AG04450 (cell line): ENCODE measurements around the gene SPCS3. TPM values are rescaled to one million over a fixed set of nuclear protein-coding genes. Genes with fewer than 3 reads are reported as not detected.
A peak's percentile ranks its signal among the peaks of the same experiment; 100 is the strongest.

Source experiments
- CTCF ChIA-PET: fragments of 300-600, 350-600 bp; formaldehyde crosslinking; extraction: SDS; loops from one replicate; lab custom pipeline; 2022; ENCODE audit warnings: antibody characterized with exemption, inconsistent platforms; lab: Charles Lee
- POLR2A ChIA-PET: fragments of 350-600 bp; formaldehyde crosslinking; extraction: SDS; loops from one replicate; lab custom pipeline; 2021; ENCODE audit warnings: antibody characterized with exemption, inconsistent platforms; lab: Yijun Ruan, JAX
- DNase-seq: peaks from one replicate; pipeline ENCODE4 v3.0.0-alpha.2; 2011; ENCODE audit warnings: low read depth, low spot score
- H3K27ac ChIP-seq: one replicate; pipeline ENCODE4 v1.5.1; 2012; ENCODE audit warnings: low read depth, low read length, control low read depth
- H3K27me3 ChIP-seq: one replicate; pipeline ENCODE4 v1.6.0; 2012; ENCODE audit warnings: low read length; ENCODE audit not compliant: control insufficient read depth, insufficient read depth
- H3K4me3 ChIP-seq: 2 replicates; pipeline ENCODE4 v1.5.1; 2011; ENCODE audit warnings: mild to moderate bottlenecking, low read depth, low read length, control low read depth
- H3K9me3 ChIP-seq: 2 replicates; pipeline ENCODE4 v1.5.1; 2012; ENCODE audit warnings: low read length; ENCODE audit not compliant: control insufficient read depth, insufficient read depth
- polyA minus RNA-seq: library from RNA; depleted of rRNA, polyadenylated mRNA; stranded (reverse); fragments of >200 nt; gene quantifications from 2 replicates; pipeline ENCODE4 v1.2.3, GENCODE V29; 2011; rRNA and poly(A)+ RNA removed
- polyA plus RNA-seq: library from polyadenylated mRNA; depleted of rRNA; stranded (reverse); fragments of >200 nt; gene quantifications from 2 replicates; pipeline ENCODE4 v1.2.3, GENCODE V29; 2011; rRNA removed
- TF ChIP-seq, protein P1 (sequence below): IDR thresholded peaks from 2 replicates; pipeline ENCODE4 v1.5.1; 2011; ENCODE audit warnings: low read depth, low read length, control low read depth, inconsistent platforms

The SPCS3 gene
- 64.0 and 84.3 TPM in 2 replicates for polyA plus RNA-seq
- 25.2 and 43.8 TPM in 2 replicates for polyA minus RNA-seq

DNA sequence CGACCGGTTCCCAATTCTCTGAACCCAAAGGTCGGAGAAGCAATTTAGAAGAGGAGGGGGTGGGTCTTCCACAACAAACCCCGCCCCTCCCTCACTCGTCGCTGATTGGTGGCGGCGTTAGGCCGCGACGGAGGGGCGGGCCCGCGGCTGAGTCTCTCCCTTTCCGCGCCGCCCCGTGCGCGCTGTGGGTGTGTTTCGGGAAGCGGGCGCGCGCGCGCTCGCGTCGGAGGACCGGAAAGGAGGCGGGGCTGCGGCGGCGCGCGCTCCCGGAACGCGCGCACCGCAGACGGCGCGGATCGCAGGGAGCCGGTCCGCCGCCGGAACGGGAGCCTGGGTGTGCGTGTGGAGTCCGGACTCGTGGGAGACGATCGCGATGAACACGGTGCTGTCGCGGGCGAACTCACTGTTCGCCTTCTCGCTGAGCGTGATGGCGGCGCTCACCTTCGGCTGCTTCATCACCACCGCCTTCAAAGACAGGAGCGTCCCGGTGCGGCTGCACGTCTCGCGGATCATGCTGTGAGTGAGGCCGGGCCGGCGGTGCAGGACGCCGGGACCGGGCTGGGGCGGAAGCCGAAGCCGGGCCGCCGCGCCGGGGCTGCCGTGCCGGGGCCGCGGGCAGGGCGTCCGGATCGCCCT is at the start of gene SPCS3:
Gene SPCS3 (plus strand): TSS at position 263 of the 636 bp plus-strand sequence. CDS start 111 bp downstream, at position 374.
- H3K27ac ChIP-seq = peak within 1 kb of the TSS; percentile 89
- no peaks in the 10 kb centered on the region for H3K27me3 ChIP-seq
- H3K9me3 ChIP-seq = no peaks in the 10 kb centered on the region
- CTCF ChIA-PET = interaction anchor here (1.1 kb wide), 1 partner anchor 42 kb away, joined by 4 read pairs; no protein-coding TSS in a partner anchor
- TF ChIP-seq, protein P1, sequence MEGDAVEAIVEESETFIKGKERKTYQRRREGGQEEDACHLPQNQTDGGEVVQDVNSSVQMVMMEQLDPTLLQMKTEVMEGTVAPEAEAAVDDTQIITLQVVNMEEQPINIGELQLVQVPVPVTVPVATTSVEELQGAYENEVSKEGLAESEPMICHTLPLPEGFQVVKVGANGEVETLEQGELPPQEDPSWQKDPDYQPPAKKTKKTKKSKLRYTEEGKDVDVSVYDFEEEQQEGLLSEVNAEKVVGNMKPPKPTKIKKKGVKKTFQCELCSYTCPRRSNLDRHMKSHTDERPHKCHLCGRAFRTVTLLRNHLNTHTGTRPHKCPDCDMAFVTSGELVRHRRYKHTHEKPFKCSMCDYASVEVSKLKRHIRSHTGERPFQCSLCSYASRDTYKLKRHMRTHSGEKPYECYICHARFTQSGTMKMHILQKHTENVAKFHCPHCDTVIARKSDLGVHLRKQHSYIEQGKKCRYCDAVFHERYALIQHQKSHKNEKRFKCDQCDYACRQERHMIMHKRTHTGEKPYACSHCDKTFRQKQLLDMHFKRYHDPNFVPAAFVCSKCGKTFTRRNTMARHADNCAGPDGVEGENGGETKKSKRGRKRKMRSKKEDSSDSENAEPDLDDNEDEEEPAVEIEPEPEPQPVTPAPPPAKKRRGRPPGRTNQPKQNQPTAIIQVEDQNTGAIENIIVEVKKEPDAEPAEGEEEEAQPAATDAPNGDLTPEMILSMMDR = no peak
- peak within 1 kb of the TSS; percentile 90 for H3K4me3 ChIP-seq
- DNase-seq = peak; percentile 77
- POLR2A ChIA-PET = interaction anchor here (0.7 to 1.0 kb wide), 3 partner anchors 17 to 1123 kb away, joined by 4 to 8 read pairs (median 5); no protein-coding TSS in a partner anchor

DNA sequence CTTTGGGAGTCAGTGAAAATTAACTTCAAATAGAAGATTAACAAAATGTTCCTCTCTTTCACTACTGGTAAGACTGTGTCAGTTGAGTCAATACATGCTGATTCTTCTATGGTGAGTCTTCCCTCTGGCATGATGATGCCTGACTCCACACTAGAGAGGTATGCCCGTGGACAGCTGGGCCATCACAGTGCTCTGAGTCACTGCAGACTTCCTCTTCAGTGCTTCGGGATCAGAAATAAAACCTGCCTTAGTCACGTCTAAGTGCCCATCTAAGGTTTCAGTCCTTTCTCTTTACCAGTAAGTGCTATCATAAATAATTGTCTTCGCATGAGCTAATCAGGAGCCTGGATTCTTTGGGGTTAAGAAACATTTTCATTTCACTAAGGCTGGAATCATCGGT is 49.1 kb upstream of the SPCS3 start:
- ChIA-PET POLR2A (interaction anchor here (1.0 to 2.1 kb wide), 6 partner anchors 9 to 62 kb away, joined by 3 to 10 read pairs (median 6); no protein-coding TSS in a partner anchor), CTCF (interaction anchor here (0.5 kb wide), 1 partner anchor 1638 kb away, joined by 3 read pairs; no protein-coding TSS in a partner anchor)
- Histone ChIP-seq H3K27ac (peak overlapping the region; percentile 87), H3K9me3 (no peaks in the 10 kb centered on the region), H3K4me3 (no peak overlapping the region), H3K27me3 (no peaks in the 10 kb centered on the region)
- peak; percentile 99 for DNase-seq
- TF ChIP-seq, protein P1 = no peak

- Histone ChIP-seq H3K4me3 (no peak overlapping the region), H3K27ac (no peak overlapping the region), H3K9me3 (no peaks in the 10 kb centered on the region), H3K27me3 (no peaks in the 10 kb centered on the region)
- CTCF ChIA-PET = no interaction called here
- DNase-seq = no peak
- TF ChIP-seq, protein P1 = no peak
- POLR2A ChIA-PET = interaction anchor here (1.1 to 1.4 kb wide), 2 partner anchors 15 to 61 kb away, joined by 3 to 5 read pairs; no protein-coding TSS in a partner anchor
Observed at GRCh38 chr4:176271749-176272148, 48.0 kb upstream of the SPCS3 start.

- ChIA-PET CTCF (no interaction called here), POLR2A (no interaction called here)
- H3K27ac ChIP-seq = no peak overlapping the region
Observed at GRCh38 chr4:176272799-176273198, 47.0 kb upstream of the SPCS3 start.

More at GRCh38 chr4:176272799-176273198, 47.0 kb upstream of the SPCS3 start:
- no peak overlapping the region for H3K4me3 ChIP-seq
- TF ChIP-seq, protein P1 = no peak
- no peaks in the 10 kb centered on the region for H3K9me3 ChIP-seq
- H3K27me3 ChIP-seq = no peaks in the 10 kb centered on the region
- DNase-seq = no peak
